ENCODE data around the gene CSTPP1.

GRCh38 chr11:47060807-47061206 is 124.2 kb downstream of the CSTPP1 start:
- TF ChIP-seq CTCF (optimal IDR thresholded peaks at IDR 0.05 in 1 of 3, IDR thresholded peaks at IDR 0.05 in 1 of 3, conservative IDR thresholded peaks at IDR 0.05 in 1 of 3; ENCODE audit: extremely low read depth in 1 of 3, insufficient read depth in 2 of 3, low read length in 3 of 3) (no peak), EZH2 (IDR thresholded peaks at IDR 0.05; ENCODE audit: low read length) (no peak)
